Measurements from ENCODE around the gene DBX1. TPM values are rescaled to one million over a fixed set of nuclear protein-coding genes. Genes with fewer than 3 reads are reported as not detected.
A peak's percentile ranks its signal among the peaks of the same experiment; 100 is the strongest.

DBX1 gene
- total and polyA plus RNA-seq, 9 donors = not detected

- Histone ChIP-seq H3K36me3 (no peaks in the 10 kb centered on the region), H3K27ac (no peak overlapping the region), H3K4me1 (ENCODE audit: insufficient read depth) (no peaks in the 10 kb centered on the region), H3K4me3 (no peak overlapping the region), H3K9me3 (no peaks in the 10 kb centered on the region), H3K27me3 (no peaks in the 10 kb centered on the region)
- no peak for DNase-seq
- 57 to 65% (median 58%) methylated on average over 7 of the region's 7 CpGs for WGBS, 3 donors
- TF ChIP-seq EP300 (IDR thresholded peaks at IDR 0.05) (no peak), POLR2A (IDR thresholded peaks at IDR 0.05) (no peak)
- TF ChIP-seq, protein P1, sequence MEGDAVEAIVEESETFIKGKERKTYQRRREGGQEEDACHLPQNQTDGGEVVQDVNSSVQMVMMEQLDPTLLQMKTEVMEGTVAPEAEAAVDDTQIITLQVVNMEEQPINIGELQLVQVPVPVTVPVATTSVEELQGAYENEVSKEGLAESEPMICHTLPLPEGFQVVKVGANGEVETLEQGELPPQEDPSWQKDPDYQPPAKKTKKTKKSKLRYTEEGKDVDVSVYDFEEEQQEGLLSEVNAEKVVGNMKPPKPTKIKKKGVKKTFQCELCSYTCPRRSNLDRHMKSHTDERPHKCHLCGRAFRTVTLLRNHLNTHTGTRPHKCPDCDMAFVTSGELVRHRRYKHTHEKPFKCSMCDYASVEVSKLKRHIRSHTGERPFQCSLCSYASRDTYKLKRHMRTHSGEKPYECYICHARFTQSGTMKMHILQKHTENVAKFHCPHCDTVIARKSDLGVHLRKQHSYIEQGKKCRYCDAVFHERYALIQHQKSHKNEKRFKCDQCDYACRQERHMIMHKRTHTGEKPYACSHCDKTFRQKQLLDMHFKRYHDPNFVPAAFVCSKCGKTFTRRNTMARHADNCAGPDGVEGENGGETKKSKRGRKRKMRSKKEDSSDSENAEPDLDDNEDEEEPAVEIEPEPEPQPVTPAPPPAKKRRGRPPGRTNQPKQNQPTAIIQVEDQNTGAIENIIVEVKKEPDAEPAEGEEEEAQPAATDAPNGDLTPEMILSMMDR (IDR thresholded peaks at IDR 0.05) = no peak
- intact Hi-C loops (cut with DNase I) = no loop called here
Observed at GRCh38 chr11:20177136-20177535, 16.9 kb upstream of the DBX1 start.

DNA sequence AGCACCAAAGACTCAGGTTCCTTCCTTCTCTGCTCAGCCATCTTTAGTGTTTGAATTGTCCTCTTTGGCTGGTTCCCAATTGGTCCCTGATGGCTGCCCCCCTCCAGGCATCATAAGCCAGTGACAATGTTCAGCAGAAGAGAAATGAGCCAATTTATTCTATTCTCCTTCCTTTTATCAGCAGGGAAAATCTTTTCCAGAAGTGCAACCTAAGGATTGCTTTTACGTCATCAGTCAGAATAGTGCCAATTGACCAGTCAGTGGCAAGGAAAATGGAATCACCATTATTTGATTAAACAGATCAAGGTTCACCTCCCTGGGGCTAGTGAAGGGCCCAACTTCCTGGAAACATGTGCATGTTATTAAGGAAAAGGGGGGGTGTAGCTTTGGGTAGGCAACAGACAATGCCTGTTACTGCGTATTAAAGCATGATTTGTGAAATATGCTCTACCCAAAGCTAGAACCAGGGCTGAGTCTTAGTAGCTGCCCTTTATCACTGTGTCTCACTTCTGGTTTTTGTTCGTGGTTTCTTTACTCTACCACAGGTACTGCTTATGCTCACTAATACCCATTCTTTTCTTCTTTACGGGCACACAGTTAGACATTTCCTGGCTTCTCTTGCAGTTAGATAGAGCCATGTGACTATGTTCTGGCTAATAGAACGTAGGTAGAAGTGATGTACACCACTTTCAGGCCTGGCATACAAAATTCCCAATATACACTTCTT is 12.6 kb upstream of the DBX1 start:
- TF ChIP-seq EP300 (IDR thresholded peaks at IDR 0.05) (no peak), POLR2A (IDR thresholded peaks at IDR 0.05) (no peak)
- TF ChIP-seq, protein P1 (IDR thresholded peaks at IDR 0.05) = no peak
- Histone ChIP-seq H3K27ac (no peak overlapping the region), H3K4me3 (no peak overlapping the region), H3K36me3 (no peaks in the 10 kb centered on the region), H3K27me3 (no peaks in the 10 kb centered on the region), H3K4me1 (ENCODE audit: insufficient read depth) (no peaks in the 10 kb centered on the region), H3K9me3 (no peaks in the 10 kb centered on the region)
- no peak for DNase-seq
- intact Hi-C loops (cut with DNase I) = no loop called here
- WGBS, 3 donors = 72 to 73% (median 73%) methylated on average over 5 of the region's 5 CpGs

DNA sequence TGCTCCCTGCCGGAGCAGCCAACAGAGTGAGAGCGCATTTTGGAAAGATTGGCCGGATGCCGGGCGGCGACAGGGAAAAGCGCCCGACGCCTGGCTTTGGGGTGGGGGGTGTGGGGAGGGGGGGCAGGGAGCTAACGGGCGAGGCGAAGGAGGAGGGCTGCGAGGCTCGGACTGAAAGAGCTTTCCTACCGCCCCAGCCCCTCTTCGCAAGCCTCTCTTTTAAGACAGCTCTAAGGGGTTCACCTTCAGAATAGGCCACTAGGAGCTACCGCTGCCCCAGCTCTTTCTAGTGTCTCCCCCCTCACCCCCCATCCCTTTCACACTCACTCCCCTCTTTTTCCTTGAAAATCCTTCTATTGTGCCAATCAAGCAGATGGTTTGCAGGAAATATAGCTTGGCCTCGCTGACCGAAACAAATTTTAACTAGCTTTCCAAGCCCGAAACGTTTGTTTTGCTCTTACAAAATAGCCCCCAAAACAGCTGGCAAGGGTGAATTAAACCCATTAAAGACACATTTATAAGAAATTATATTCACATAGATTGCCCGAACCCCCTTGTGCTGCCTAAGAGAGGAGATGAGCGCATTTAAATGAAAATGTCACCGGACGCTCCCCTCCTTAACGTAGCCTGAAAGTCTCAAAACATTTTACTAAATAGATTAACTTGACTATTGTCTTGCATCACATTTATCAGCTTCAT is 3.7 kb upstream of the DBX1 start:
- Histone ChIP-seq H3K36me3 (no peaks in the 10 kb centered on the region), H3K27me3 (no peaks in the 10 kb centered on the region), H3K27ac (no peak overlapping the region), H3K4me1 (ENCODE audit: insufficient read depth) (no peaks in the 10 kb centered on the region), H3K9me3 (peaks cover 0 to 9% of the 10 kb centered on the region in 2 donors), H3K4me3 (no peak overlapping the region)
- TF ChIP-seq POLR2A (IDR thresholded peaks at IDR 0.05) (no peak), EP300 (IDR thresholded peaks at IDR 0.05) (no peak)
- TF ChIP-seq, protein P1 (IDR thresholded peaks at IDR 0.05) = no peak
- intact Hi-C loops (cut with DNase I) = no loop called here
- no peak for DNase-seq
- 6 to 8% (median 8%) methylated on average over 26 of the region's 26 CpGs for WGBS, 3 donors

DNA sequence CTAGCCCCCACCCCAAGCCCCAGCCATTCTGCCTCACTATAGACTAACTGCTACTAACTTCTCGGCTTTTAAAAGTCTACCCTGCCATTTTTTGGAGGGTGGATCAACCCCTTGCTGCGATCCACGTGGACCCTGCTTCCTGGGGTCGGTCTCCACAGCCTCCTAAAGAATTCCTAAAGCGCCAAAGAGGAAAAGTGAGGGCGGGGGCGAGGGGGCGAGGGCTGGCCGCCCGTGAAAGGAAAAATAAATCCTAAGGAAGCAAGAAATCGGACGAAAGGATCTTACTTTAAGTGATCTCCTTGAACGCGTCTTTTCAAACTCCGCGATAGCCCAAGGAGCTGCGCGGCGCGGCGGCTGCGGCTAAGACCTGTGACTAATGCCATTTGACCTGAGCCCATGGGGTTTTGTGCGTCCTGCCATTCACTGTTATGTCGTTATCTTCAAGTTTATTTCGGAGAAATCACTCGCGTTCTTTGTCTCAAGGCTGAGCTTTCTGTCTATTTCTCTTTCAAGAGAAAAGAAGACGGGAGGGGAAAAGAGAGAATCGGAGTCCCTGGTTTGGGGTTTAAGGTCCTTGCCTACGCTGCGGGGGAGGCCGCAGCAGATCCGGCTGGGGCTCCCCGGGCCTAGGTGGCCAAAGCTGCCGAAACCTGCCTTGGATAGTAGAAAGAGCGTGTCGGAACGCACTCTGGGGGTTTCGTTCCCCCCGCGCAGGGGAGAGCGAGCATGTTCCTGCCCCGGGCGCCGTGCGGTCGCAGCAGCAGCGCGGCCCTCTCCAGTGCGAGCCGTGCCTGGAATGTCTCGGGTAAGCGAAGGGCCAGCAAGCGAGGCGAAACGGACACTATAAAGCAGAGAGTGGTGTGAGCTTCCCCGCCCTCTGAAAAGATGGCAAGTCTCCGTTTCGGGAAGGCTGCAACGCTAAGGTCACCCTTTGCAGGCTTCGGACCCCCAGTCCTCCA is 2.8 kb upstream of the DBX1 start:
- Histone ChIP-seq H3K4me3 (peak overlapping the region; percentile 1), H3K36me3 (no peaks in the 10 kb centered on the region), H3K4me1 (ENCODE audit: insufficient read depth) (no peaks in the 10 kb centered on the region), H3K27ac (no peak overlapping the region), H3K9me3 (peaks cover 0 to 13% of the 10 kb centered on the region in 2 donors), H3K27me3 (no peaks in the 10 kb centered on the region)
- TF ChIP-seq POLR2A (IDR thresholded peaks at IDR 0.05) (no peak), EP300 (IDR thresholded peaks at IDR 0.05) (no peak)
- TF ChIP-seq, protein P1 (IDR thresholded peaks at IDR 0.05) = no peak
- no peak for DNase-seq
- WGBS, 3 donors = 1 to 2% (median 2%) methylated on average over 61 of the region's 61 CpGs
- intact Hi-C loops (cut with DNase I) = no loop called here

Measured in ovary (tissue), 9 donors.